ENCODE results near the gene FLYWCH1. TPM values are rescaled to one million over a fixed set of nuclear protein-coding genes. Genes with fewer than 3 reads are reported as not detected.

The FLYWCH1 gene
- total and polyA plus RNA-seq, 2 donors (not counting 1 experiment from before 2014, with no cell fraction given), result 12.0 to 58.5 TPM

DNA sequence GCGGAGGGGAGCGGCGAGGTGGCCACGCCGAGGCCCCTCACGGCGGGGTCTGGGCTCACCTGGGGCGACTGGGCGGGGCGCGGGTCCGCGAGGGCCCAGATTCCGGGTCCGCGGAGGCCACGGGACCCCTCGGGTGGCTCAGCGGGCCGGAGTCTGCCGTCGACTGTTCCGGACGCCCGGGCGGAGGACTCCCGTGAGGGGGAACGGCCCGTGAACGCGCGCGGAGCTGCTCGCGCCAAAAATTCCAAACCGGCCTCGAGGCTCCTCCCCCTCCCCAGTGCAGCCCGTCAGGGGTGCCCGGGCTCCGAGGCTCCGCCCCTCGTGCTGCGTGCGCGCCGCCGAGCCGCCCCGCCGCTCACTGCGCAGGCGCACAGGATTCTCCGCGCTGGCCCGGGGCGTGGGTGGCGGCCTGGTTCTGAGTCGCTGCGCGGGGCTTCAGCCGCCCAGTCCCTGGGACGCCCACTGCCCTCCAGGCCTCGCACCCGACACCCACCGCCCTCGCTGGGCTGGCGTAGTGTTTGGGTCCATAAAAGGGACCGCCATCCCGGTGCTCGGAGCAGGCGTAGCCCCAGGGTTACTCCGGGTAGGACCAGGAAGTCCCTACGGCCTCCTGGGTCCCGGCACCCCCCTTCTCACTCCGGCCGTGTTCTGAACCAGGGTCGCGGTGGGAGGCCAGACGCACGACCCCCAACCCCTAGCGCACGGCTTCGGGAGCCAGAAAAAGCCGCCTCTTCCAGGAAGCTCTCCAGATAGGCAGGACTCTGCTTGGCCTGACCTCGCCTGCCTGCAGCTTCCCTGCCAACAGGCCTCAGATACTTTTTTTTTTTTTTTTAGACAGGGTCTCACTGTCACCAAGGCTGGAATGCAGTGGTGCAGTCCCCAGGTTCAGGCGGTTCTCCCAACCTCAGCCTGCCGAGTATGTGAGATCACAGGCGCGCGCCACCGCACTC lies 68.8 kb downstream of the FLYWCH1 start, which contains the start of gene PKMYT1:
PKMYT1 (minus strand) TSS at position 220 of the 950 bp plus-strand sequence. CDS start 789 bp downstream, outside the sequence.
- Histone ChIP-seq H3K4me3 (replicated peaks in 1 of 4; ENCODE audit: control extremely low read depth in 1 of 4, insufficient read depth in 1 of 4, low read depth in 3 of 4, low read length in 4 of 4) (peak within 1 kb of the TSS; percentile 60 to 85 (median 72)), H3K79me2 (ENCODE audit: control insufficient read depth, insufficient read depth, low read length) (peaks cover 5% of the 10 kb centered on the region), H3K9ac (ENCODE audit: insufficient read depth, low read length) (peak within 1 kb of the TSS; percentile 88), H3K27me3 (ENCODE audit: control insufficient read depth, insufficient read depth, low read length) (no peaks in the 10 kb centered on the region), H3K9me3 (ENCODE audit: control insufficient read depth, insufficient read depth, low read depth, low read length) (no peaks in the 10 kb centered on the region), H3K27ac (ENCODE audit: insufficient read depth, low read length) (peak within 1 kb of the TSS; percentile 83), H4K20me1 (ENCODE audit: control insufficient read depth, extremely low read depth, insufficient read depth, low read length) (no peaks in the 10 kb centered on the region), H3K36me3 (ENCODE audit: control insufficient read depth, insufficient read depth, low read length) (peaks cover 2% of the 10 kb centered on the region), H3K4me2 (ENCODE audit: extremely low read depth, insufficient read depth, low read length) (peak within 1 kb of the TSS; percentile 91), H2AFZ (ENCODE audit: low read length) (peak within 1 kb of the TSS; percentile 76), H3K4me1 (ENCODE audit: control insufficient read depth, extremely low read depth, insufficient read depth, low read length) (peaks cover 8% of the 10 kb centered on the region)
- TF ChIP-seq, protein P1, sequence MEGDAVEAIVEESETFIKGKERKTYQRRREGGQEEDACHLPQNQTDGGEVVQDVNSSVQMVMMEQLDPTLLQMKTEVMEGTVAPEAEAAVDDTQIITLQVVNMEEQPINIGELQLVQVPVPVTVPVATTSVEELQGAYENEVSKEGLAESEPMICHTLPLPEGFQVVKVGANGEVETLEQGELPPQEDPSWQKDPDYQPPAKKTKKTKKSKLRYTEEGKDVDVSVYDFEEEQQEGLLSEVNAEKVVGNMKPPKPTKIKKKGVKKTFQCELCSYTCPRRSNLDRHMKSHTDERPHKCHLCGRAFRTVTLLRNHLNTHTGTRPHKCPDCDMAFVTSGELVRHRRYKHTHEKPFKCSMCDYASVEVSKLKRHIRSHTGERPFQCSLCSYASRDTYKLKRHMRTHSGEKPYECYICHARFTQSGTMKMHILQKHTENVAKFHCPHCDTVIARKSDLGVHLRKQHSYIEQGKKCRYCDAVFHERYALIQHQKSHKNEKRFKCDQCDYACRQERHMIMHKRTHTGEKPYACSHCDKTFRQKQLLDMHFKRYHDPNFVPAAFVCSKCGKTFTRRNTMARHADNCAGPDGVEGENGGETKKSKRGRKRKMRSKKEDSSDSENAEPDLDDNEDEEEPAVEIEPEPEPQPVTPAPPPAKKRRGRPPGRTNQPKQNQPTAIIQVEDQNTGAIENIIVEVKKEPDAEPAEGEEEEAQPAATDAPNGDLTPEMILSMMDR (conservative IDR thresholded peaks at IDR 0.05 in 1 of 2, IDR thresholded peaks at IDR 0.05 in 1 of 2; ENCODE audit: low read depth in 1 of 2, low read length in 2 of 2), result no peak
- no peak for TF ChIP-seq EZH2 (IDR thresholded peaks at IDR 0.05; ENCODE audit: low read length, missing control alignments)
- DNase-seq (ENCODE audit: low read depth in 2 of 2), result peak; percentile 65 to 79

DNA sequence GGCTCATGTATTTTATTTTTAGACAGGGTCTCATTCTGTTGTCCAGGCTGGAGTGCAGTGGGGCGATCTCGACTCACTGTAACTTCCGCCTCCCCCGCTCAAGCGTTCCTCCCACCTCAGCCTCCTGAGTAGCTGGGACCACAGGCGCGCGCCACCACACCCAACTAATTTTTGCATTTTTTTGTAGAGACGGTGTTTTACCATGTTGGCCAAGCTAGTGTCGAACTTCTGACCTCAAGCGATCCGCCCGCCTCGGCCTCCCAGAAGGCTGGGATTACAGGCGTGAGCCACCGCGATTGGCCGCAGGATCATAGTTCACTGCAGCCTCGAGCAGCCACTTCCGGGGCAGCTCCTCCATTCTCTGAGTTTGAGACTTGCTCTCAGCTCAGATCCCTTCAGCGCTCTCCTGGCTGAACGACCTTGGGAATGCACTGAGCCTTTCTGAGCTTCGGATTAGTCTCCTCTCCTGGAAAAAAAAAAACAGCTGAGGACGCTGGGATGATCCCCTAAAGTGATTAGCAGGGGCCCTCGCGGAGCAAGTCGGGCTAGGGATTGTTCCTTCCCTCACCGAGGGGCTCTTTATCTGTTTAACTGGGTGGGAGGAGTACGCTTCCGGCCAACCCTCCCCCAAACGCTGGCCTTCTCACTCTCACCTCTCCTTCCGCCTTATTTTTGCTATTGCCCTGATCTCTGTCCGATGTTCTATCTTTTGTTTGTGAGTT lies 69.6 kb downstream of the FLYWCH1 start:
- peak overlapping the region in 1 of 4 experiments; percentile 80 for H3K4me3 ChIP-seq (replicated peaks in 1 of 4; ENCODE audit: control extremely low read depth in 1 of 4, insufficient read depth in 1 of 4, low read depth in 3 of 4, low read length in 4 of 4)
- H3K9me3 ChIP-seq (ENCODE audit: control insufficient read depth, insufficient read depth, low read depth, low read length), result no peaks in the 10 kb centered on the region
- no peak overlapping the region for H3K9ac ChIP-seq (ENCODE audit: insufficient read depth, low read length)
- no peak overlapping the region for H3K27ac ChIP-seq (ENCODE audit: insufficient read depth, low read length)
- peaks cover 5% of the 10 kb centered on the region for H3K79me2 ChIP-seq (ENCODE audit: control insufficient read depth, insufficient read depth, low read length)
- peaks cover 8% of the 10 kb centered on the region for H3K4me1 ChIP-seq (ENCODE audit: control insufficient read depth, extremely low read depth, insufficient read depth, low read length)
- no peaks in the 10 kb centered on the region for H4K20me1 ChIP-seq (ENCODE audit: control insufficient read depth, extremely low read depth, insufficient read depth, low read length)
- no peak for TF ChIP-seq EZH2 (IDR thresholded peaks at IDR 0.05; ENCODE audit: low read length, missing control alignments)
- TF ChIP-seq, protein P1 (conservative IDR thresholded peaks at IDR 0.05 in 1 of 2, IDR thresholded peaks at IDR 0.05 in 1 of 2; ENCODE audit: low read depth in 1 of 2, low read length in 2 of 2), result no peak
- peak overlapping the region; percentile 88 for H3K4me2 ChIP-seq (ENCODE audit: extremely low read depth, insufficient read depth, low read length)
- no peak overlapping the region for H2AFZ ChIP-seq (ENCODE audit: low read length)
- H3K36me3 ChIP-seq (ENCODE audit: control insufficient read depth, insufficient read depth, low read length), result peaks cover 2% of the 10 kb centered on the region
- DNase-seq (ENCODE audit: low read depth in 2 of 2), result no peak
- H3K27me3 ChIP-seq (ENCODE audit: control insufficient read depth, insufficient read depth, low read length), result no peaks in the 10 kb centered on the region

DNA sequence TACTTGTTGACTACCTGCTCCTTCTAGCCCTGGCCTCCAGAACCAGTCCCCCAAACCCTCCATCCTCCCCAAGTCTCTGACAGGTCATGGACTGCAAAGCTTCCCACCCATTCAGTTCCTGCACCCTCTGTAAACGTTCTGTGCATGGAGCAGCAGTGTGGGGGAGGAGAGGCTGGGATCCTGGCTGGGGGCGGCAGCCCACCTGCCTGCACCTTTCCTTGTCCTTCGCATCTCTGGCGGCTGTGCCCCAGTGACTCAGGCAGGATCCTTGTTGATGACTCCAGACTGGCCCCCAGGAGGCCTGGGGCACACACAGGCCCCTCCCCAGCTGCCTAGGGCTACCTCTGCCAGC lies 70.1 kb downstream of the FLYWCH1 start:
- TF ChIP-seq EZH2 (IDR thresholded peaks at IDR 0.05; ENCODE audit: low read length, missing control alignments), result no peak
- TF ChIP-seq, protein P1 (conservative IDR thresholded peaks at IDR 0.05 in 1 of 2, IDR thresholded peaks at IDR 0.05 in 1 of 2; ENCODE audit: low read depth in 1 of 2, low read length in 2 of 2), result no peak
- Histone ChIP-seq H3K9ac (ENCODE audit: insufficient read depth, low read length) (no peak overlapping the region), H3K36me3 (ENCODE audit: control insufficient read depth, insufficient read depth, low read length) (no peaks in the 10 kb centered on the region), H3K79me2 (ENCODE audit: control insufficient read depth, insufficient read depth, low read length) (peaks cover 5% of the 10 kb centered on the region), H3K9me3 (ENCODE audit: control insufficient read depth, insufficient read depth, low read depth, low read length) (no peaks in the 10 kb centered on the region), H3K4me3 (replicated peaks in 1 of 4; ENCODE audit: control extremely low read depth in 1 of 4, insufficient read depth in 1 of 4, low read depth in 3 of 4, low read length in 4 of 4) (no peak overlapping the region), H3K4me2 (ENCODE audit: extremely low read depth, insufficient read depth, low read length) (no peak overlapping the region), H2AFZ (ENCODE audit: low read length) (no peak overlapping the region), H4K20me1 (ENCODE audit: control insufficient read depth, extremely low read depth, insufficient read depth, low read length) (no peaks in the 10 kb centered on the region), H3K27me3 (ENCODE audit: control insufficient read depth, insufficient read depth, low read length) (no peaks in the 10 kb centered on the region), H3K27ac (ENCODE audit: insufficient read depth, low read length) (no peak overlapping the region), H3K4me1 (ENCODE audit: control insufficient read depth, extremely low read depth, insufficient read depth, low read length) (peaks cover 8% of the 10 kb centered on the region)
- DNase-seq (ENCODE audit: low read depth in 2 of 2), result no peak

Measured in fibroblast of lung (primary cell).